Measurements from ENCODE around the gene KCNQ1. TPM values are rescaled to one million over a fixed set of nuclear protein-coding genes. Genes with fewer than 3 reads are reported as not detected.

KCNQ1 gene
- total and polyA plus RNA-seq, 2 donors (not counting 3 experiments of a cell fraction or from before 2014, with no cell fraction given): 0.07 to 0.09 TPM

DNA sequence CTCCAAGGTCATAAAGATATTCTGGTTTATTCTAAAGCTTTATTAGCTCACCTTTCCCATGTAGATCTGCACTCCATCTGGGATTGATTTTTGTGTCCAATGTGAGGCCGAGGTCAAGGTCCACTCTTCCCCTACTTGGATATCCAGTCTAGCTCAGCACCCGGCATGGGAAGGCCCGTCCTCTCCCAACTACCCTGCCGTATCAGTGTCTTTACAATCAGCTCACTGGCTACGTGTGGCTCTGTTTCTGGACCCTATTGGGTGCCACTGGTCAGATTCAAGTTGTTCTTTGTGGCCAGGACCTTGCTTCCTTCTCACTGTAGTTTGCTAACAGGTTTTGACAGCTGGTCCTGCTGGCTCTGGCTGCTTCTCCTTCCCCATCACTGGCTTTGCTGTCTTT lies 224.1 kb downstream of the KCNQ1 start:
- no peaks in the 10 kb centered on the region for H3K36me3 ChIP-seq (ENCODE audit: control insufficient read depth in 2 of 2, extremely low read depth in 1 of 2, insufficient read depth in 2 of 2, low read length in 2 of 2)
- H3K9me1 ChIP-seq (replicated peaks; ENCODE audit: control insufficient read depth, extremely low read depth, insufficient read depth, low read length): no peaks in the 10 kb centered on the region
- H3K9me3 ChIP-seq (replicated peaks; ENCODE audit: control insufficient read depth, insufficient read depth, low read length): no peaks in the 10 kb centered on the region
- POLR2A ChIA-PET: no interaction called here
- intact Hi-C loops (cut with micrococcal nuclease): no loop called here
- no peak overlapping the region for H2AFZ ChIP-seq (ENCODE audit: low read depth, low read length)
- H3K27me3 ChIP-seq (ENCODE audit: control insufficient read depth in 2 of 2, insufficient read depth in 2 of 2, low read length in 2 of 2): no peaks in the 10 kb centered on the region
- dilution Hi-C loops (cut with MboI; ENCODE audit: extremely low pct_ligation_motif_present, low sequenced_read_pairs): no loop called here
- no peak overlapping the region for H3K27ac ChIP-seq (ENCODE audit: insufficient read depth, low read depth, low read length)
- TF ChIP-seq FOS (IDR thresholded peaks at IDR 0.05; ENCODE audit: borderline replicate concordance, insufficient read depth, low read length) (no peak), CTCF (IDR thresholded peaks at IDR 0.05; ENCODE audit: extremely low read depth in 1 of 2, insufficient read depth in 1 of 2, low read depth in 1 of 2, low read length in 2 of 2) (no peak), GATA2 (IDR thresholded peaks at IDR 0.05; ENCODE audit: insufficient read depth, insufficient read length, low read depth, low read length) (no peak), EZH2 (IDR thresholded peaks at IDR 0.05; ENCODE audit: borderline replicate concordance, low read depth, low read length, severe bottlenecking) (no peak), MYC (IDR thresholded peaks at IDR 0.05; ENCODE audit: low read depth, low read length) (no peak), POLR2AphosphoS5 (IDR thresholded peaks at IDR 0.05; ENCODE audit: insufficient read depth, low read depth, low read length) (no peak), POLR2A (IDR thresholded peaks at IDR 0.05; ENCODE audit: low read depth, low read length) (no peak), JUN (IDR thresholded peaks at IDR 0.05; ENCODE audit: borderline replicate concordance, insufficient read depth, insufficient read length, low read depth) (no peak)
- TF ChIP-seq, protein P1, sequence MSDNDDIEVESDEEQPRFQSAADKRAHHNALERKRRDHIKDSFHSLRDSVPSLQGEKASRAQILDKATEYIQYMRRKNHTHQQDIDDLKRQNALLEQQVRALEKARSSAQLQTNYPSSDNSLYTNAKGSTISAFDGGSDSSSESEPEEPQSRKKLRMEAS (IDR thresholded peaks at IDR 0.05; ENCODE audit: insufficient read depth, insufficient read length): no peak
- CTCF ChIA-PET: no interaction called here
- no peak overlapping the region for H3K4me2 ChIP-seq (ENCODE audit: insufficient read depth, low read length)
- H3K4me3 ChIP-seq (replicated peaks in 1 of 3; ENCODE audit: insufficient read depth in 1 of 3, low read depth in 1 of 3, low read length in 3 of 3): no peak overlapping the region
- no peaks in the 10 kb centered on the region for H3K79me2 ChIP-seq (ENCODE audit: control insufficient read depth, insufficient read depth, low read length)
- no peak overlapping the region for H3K9ac ChIP-seq (replicated peaks; ENCODE audit: extremely low read depth, insufficient read depth, low read length)
- DNase-seq (ENCODE audit: low read depth, low spot score): no peak
- no TSS peak for BruUV-seq (replicated peaks)
- no peaks in the 10 kb centered on the region for H4K20me1 ChIP-seq (replicated peaks; ENCODE audit: control insufficient read depth, extremely low read depth, insufficient read depth, low read length)
- no peak for FAIRE-seq
- H3K4me1 ChIP-seq (ENCODE audit: control insufficient read depth, extremely low read depth, insufficient read depth, low read length): no peaks in the 10 kb centered on the region
